Type B pancreatic cell (in vitro differentiated cells): ENCODE measurements around the gene KIAA0232. TPM values are rescaled to one million over a fixed set of nuclear protein-coding genes. Genes with fewer than 3 reads are reported as not detected.

Experiments
- DNase-seq: peaks from one replicate; pipeline ENCODE4 v3.0.0; 2021; ENCODE audit warnings: mixed read lengths; ENCODE audit not compliant: unreplicated experiment; ENCODE audit errors: extremely low spot score
- H3K27ac Mint-ChIP-seq: 2 replicates; pipeline ENCODE4 v1.8.0; 2021; ENCODE audit warnings: mild to moderate bottlenecking, mixed read lengths
- H3K27me3 Mint-ChIP-seq: 2 replicates; pipeline ENCODE4 v1.8.0; 2021; ENCODE audit warnings: mixed read lengths
- H3K36me3 Mint-ChIP-seq: 2 replicates; pipeline ENCODE4 v1.8.0; 2021; ENCODE audit warnings: mixed read lengths
- H3K4me1 Mint-ChIP-seq: one replicate; pipeline ENCODE4 v1.8.0; 2021; ENCODE audit warnings: mixed read lengths; ENCODE audit not compliant: unreplicated experiment
- H3K4me3 Mint-ChIP-seq: 2 replicates; pipeline ENCODE4 v1.8.0; 2021; ENCODE audit warnings: mild to moderate bottlenecking, mixed read lengths
- H3K9me3 Mint-ChIP-seq: 2 replicates; pipeline ENCODE4 v1.8.0; 2021; ENCODE audit warnings: mixed read lengths
- CTCF ChIP-seq: fragments of 200-600 bp; sonication (generic); conservative IDR thresholded peaks from 2 replicates; pipeline ENCODE4 v1.5.0; 2021; ENCODE audit warnings: antibody characterized with exemption, mild to moderate bottlenecking
- total RNA-seq: library from RNA; stranded (reverse); gene quantifications from 2 replicates; pipeline ENCODE4 v1.2.1, GENCODE V29; 2021; ENCODE audit warnings: low replicate concordance

The KIAA0232 gene
- total RNA-seq, 1 donor from 2014 or later, result 35.9 TPM

- no peak for TF ChIP-seq CTCF
- H3K4me3 Mint-ChIP-seq, result no peak overlapping the region
- no peak for DNase-seq
- no peaks in the 10 kb centered on the region for H3K36me3 Mint-ChIP-seq
- H3K9me3 Mint-ChIP-seq, result no peaks in the 10 kb centered on the region
- peaks cover 22% of the 10 kb centered on the region for H3K4me1 Mint-ChIP-seq
- no peaks in the 10 kb centered on the region for H3K27me3 Mint-ChIP-seq
- H3K27ac Mint-ChIP-seq, result no peak overlapping the region
Observed at GRCh38 chr4:6896035-6896434, 113.5 kb downstream of the KIAA0232 start.

DNA sequence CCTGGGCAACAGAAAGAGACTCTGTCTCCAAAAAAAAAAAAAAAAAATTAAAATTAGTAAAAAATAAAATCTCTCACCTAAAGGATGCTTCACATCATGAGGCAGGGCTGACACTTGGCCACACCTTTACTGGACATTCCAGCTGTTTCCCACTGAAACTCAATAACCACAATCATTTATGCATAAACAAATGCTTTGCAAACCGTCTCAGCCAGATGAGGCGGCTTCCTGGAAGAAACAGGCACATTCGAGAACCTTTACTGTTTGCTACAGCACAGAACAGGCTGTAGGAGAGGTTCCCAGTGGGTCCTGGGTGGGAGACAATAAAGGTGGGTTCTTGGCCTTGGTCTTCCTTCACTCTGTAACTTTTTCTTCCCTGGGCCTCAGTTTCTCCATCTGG lies 116.2 kb downstream of the KIAA0232 start:
- DNase-seq, result no peak
- no peak for TF ChIP-seq CTCF
- H3K9me3 Mint-ChIP-seq, result no peaks in the 10 kb centered on the region
- H3K27me3 Mint-ChIP-seq, result no peaks in the 10 kb centered on the region
- H3K4me3 Mint-ChIP-seq, result no peak overlapping the region
- no peaks in the 10 kb centered on the region for H3K36me3 Mint-ChIP-seq
- no peak overlapping the region for H3K27ac Mint-ChIP-seq
- peaks cover 3% of the 10 kb centered on the region for H3K4me1 Mint-ChIP-seq

- H3K4me1 Mint-ChIP-seq, result no peaks in the 10 kb centered on the region
- no peaks in the 10 kb centered on the region for H3K27me3 Mint-ChIP-seq
- H3K27ac Mint-ChIP-seq, result peak overlapping the region; percentile 29
- TF ChIP-seq CTCF, result no peak
- DNase-seq, result no peak
- no peak overlapping the region for H3K4me3 Mint-ChIP-seq
- no peaks in the 10 kb centered on the region for H3K9me3 Mint-ChIP-seq
- H3K36me3 Mint-ChIP-seq, result no peaks in the 10 kb centered on the region
Observed at GRCh38 chr4:6900181-6900812, 117.8 kb downstream of the KIAA0232 start.

DNA sequence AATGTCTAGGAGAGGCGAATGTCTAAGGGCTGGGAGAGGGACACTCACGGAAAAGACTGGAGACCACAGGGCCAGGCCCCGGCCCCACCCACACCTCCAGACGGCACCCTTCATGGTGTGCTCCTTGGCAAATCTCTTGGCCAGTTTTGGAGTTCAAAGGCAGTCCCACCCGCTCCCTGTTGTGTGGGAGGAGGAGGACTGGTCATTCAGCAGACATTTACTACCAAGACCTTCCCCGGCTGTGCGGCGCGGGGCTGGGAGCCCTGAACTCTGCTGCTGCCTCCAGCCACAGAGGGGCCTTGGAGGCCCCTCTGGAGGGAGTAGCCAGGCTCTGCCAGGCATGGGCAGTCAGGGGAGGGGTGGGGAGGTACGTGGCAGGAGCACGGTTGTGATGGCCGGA lies 118.4 kb downstream of the KIAA0232 start:
- Mint-ChIP-seq H3K9me3 (no peaks in the 10 kb centered on the region), H3K36me3 (no peaks in the 10 kb centered on the region), H3K4me3 (no peak overlapping the region), H3K27me3 (peaks cover 2% of the 10 kb centered on the region), H3K27ac (peak overlapping the region; percentile 29), H3K4me1 (no peaks in the 10 kb centered on the region)
- TF ChIP-seq CTCF, result no peak
- DNase-seq, result no peak

DNA sequence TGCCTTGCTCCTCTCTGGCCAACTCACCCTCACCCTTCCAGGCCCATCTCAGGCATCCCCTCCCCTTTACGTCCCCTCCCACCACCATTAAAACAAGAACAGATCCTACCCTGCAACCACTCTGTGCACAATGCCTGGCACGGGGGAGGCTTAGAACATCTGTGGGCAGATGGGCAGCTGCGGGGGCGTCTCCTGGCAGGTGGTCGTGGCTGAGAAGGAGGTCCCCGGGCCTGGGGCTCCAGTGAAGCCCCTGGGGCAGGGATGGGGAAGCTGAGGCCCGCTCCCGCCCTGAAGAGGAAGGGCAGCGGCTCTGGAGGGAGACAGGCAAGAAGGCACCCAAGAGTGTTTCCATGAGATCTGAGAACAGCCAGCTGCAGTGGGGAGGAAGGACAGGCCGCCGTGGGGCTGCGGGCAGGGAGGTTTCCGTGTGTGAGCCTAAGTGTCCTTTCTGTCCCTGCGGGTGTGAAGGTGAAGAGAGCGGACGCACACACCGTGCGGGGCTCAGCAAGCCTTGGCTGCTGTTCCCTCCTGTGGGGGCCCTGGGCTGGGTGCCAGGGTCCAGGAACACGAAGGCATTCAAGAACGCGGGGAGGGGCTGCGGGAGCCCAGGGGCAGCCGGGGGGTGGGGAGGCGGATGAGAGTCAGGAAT lies 119.3 kb downstream of the KIAA0232 start:
- TF ChIP-seq CTCF, result no peak
- Mint-ChIP-seq H3K27me3 (peaks cover 2% of the 10 kb centered on the region), H3K4me1 (no peaks in the 10 kb centered on the region), H3K9me3 (no peaks in the 10 kb centered on the region), H3K27ac (no peak overlapping the region), H3K4me3 (no peak overlapping the region), H3K36me3 (no peaks in the 10 kb centered on the region)
- no peak for DNase-seq
